ENCODE results near the gene IMPA2.

DNA sequence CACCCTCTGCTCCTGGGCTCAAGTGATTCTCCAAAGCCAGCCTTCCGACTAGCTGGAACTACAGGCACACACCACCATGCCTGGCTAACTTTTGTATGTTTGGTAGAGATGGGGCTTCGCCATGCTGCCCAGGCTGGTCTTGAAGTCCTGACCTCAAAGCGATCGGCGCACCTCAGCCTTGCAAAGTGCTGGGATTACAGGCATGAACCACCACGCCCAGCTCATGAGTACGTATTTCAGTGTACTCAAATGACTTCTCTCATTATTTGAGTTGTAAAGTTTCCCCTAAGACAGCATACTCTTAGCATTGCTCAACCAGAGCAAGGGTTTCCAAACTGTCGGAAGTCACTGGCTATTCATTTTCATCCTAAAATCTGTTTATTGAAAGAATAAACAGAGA is 40.3 kb downstream of the IMPA2 start:
- TF ChIP-seq, protein P1, sequence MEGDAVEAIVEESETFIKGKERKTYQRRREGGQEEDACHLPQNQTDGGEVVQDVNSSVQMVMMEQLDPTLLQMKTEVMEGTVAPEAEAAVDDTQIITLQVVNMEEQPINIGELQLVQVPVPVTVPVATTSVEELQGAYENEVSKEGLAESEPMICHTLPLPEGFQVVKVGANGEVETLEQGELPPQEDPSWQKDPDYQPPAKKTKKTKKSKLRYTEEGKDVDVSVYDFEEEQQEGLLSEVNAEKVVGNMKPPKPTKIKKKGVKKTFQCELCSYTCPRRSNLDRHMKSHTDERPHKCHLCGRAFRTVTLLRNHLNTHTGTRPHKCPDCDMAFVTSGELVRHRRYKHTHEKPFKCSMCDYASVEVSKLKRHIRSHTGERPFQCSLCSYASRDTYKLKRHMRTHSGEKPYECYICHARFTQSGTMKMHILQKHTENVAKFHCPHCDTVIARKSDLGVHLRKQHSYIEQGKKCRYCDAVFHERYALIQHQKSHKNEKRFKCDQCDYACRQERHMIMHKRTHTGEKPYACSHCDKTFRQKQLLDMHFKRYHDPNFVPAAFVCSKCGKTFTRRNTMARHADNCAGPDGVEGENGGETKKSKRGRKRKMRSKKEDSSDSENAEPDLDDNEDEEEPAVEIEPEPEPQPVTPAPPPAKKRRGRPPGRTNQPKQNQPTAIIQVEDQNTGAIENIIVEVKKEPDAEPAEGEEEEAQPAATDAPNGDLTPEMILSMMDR (conservative IDR thresholded peaks at IDR 0.05; ENCODE audit: low read depth, low read length), result no peak
- no peak for TF ChIP-seq EZH2 (IDR thresholded peaks at IDR 0.05; ENCODE audit: borderline replicate concordance, low read depth, low read length, poor library complexity, severe bottlenecking)

Measured in A673 (cell line).